NCI-H2171 treated with DMSO at 0.1 percent for 48 hours (cell line): ENCODE measurements around the gene TNFRSF25.

Experiments used
- DNase-seq: peaks from one replicate; lab custom pipeline; 2025; lab: John Stamatoyannopoulos, UW

The TNFRSF25 gene, protein sequence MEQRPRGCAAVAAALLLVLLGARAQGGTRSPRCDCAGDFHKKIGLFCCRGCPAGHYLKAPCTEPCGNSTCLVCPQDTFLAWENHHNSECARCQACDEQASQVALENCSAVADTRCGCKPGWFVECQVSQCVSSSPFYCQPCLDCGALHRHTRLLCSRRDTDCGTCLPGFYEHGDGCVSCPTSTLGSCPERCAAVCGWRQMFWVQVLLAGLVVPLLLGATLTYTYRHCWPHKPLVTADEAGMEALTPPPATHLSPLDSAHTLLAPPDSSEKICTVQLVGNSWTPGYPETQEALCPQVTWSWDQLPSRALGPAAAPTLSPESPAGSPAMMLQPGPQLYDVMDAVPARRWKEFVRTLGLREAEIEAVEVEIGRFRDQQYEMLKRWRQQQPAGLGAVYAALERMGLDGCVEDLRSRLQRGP

GRCh38 chr1:6466023-6466422 is at the start of gene TNFRSF25:
TSS of gene TNFRSF25 (minus strand) at chr1:6466173. CDS start at chr1:6466107, 66 bp downstream.
- no peak for DNase-seq

GRCh38 chr1:6515771-6516170 is 49.8 kb upstream of the TNFRSF25 start:
- DNase-seq = no peak

DNA sequence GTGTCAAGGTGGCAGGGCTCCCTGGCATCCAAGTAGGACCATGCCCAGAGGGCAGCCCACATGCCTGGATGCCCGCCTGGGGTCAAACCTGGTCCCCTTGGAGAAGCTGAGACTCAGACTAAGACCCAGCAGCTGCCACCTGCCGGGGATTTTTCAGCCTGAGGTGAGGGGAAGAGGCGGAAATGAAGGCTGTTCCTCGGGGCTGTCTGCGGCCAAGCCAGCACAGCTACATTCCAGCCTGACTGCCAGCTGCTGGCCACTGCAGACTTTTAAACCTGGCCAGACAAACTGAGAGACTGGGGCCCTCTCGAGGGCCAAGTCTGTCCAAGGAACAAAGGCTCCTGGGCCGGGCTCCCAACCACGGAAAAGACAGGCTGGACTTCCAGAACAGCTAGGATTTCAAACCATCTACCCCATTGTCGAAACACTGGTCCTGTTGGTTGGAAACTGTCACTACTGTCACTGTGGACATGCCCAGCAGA is 47.4 kb upstream of the TNFRSF25 start:
- no peak for DNase-seq

GRCh38 chr1:6512908-6513280 is 46.9 kb upstream of the TNFRSF25 start:
- DNase-seq = no peak

GRCh38 chr1:6512245-6512907 is 46.4 kb upstream of the TNFRSF25 start:
- DNase-seq = no peak

DNA sequence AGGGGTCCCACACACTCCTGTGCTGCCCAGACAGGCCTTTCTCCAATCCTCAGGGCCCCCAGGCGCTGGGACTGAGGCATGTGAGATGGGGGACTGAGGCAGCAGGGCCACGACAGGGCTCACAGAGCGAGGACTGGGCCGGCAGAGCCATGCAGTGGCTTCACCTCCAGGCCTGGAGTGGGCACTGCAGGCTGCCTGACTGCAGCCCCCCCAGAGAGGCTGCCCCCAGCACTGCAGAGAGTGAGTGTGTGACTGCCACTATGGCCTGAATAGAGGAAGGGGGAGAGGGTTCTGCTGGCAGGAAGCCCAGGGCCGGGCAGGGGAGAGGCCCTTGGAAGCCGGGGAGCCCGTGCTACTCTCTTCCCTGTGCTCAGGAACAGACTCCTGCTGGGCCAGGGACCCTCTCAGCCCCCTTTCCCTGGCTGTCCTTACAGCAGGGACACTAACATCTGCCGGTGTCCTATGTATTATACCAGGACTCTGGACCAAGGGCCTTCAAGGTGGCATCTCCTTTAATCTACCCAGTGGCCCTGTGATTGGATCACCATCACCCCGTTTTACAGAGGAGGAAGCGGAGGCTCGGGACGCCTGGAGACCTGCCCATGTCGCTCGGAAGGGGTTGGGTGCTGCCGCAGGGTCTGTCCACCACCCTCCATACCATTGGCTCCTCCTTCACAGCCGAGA is 45.7 kb upstream of the TNFRSF25 start:
- no peak for DNase-seq

DNA sequence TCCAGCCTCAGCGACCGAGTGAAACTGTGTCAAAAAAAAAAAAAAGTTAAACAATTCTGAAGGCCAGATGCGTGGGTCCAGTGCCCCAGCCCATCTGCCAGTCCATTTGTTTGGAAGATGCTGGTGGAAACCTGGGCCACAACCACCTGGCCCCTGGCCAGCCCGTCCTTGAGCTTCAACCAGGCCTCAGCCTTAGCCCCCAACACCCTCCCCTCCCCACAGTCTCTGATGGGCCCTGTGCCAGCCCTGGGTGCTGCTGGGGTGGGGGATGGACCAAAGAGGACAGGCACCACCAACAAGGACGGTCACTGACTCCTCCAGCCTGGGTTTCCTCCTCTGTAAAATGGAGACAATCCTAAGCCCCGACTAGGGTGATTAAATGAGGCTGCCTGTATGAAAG is 45.1 kb upstream of the TNFRSF25 start:
- DNase-seq = no peak

DNA sequence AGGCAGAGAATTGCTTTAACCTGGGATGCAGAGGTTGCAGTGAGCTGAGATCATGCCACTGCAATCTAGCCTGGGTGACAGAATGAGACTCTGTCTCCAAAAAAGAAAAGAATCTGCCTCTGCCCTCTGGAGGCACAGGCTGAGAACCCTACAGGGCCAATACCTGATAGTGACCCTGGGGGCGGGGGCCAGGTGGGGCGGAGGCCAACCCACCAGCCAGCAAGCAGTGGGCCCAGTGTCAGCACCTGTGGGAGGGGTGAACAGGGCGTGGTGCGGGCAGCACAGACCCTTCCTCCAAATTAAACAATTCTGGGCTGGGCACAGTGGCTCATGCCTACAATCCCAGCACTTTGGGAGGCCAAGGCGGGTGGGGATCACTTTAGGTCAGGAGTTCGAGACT is 44.5 kb upstream of the TNFRSF25 start:
- no peak for DNase-seq

DNA sequence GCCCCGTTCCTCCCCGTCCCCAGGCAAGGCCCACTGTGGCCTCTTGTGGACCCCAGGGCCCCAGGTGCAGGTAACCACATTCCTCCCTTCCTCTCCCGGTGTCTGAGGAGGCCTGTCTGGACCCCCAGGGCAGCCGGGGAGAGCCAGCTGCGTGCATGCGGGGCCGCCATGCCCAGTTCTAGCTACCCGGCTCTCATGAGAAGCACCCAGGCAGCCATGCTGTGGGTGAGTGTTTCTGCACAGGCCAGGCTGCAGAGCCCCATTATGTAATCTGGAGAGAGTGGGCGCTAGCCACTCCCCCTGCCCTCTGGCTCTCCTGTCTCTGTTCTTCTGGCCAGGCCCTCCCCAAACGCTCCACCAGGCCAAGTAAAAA is 43.9 kb upstream of the TNFRSF25 start:
- no peak for DNase-seq

DNA sequence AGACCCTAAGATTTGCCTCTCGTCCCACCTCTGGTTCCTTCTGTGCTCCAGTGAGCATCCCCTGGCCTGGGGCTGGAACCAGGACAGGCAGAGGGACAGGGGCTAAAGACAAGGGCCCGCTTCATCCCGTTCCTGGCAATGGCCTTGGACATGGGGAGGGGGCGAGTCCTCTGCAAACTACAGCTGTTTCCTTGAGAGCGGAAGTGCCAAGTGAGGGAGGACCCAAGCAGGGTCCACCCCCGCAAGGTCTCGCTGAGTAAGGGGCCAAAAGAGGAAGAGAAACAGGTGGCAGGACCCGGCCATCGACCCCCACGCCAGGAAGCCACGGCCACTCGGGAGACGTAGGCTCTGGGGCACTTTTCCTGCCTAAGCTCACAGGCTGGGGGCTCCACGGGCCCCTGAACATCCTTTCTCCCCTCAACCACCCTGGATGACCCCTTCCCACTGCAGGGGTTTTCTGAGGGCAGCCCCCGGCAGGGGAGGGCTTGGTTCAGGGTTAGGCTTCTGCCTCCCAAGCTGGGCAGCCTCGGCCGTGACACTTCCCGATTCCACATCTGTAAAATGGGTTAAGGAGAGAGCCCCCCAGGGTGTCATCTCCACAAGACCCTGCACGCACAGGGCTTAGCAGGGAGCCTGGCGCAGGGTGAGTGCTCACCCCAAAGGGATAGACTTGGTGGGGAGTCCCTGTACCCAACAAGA is 43.4 kb upstream of the TNFRSF25 start:
- DNase-seq = no peak

DNA sequence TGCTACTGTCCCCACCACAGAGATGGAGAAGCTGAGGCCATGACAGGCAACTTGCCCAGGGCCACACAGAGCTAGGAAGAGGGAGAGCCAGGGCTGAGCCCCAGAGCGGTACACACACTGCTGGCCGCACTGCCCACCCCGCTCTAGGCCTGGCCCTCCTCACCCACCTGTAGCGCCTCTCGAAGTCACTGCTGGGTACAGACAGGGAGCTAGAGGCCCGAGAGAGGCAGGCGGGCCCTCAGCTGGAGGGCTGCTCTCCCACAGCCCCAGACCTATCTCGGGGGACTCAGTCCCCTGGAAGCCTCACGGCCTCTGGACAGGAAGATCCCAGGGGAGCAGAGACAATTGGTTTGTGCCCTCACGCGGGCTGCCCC is 42.8 kb upstream of the TNFRSF25 start:
- DNase-seq = no peak

- no peak for DNase-seq
Measured at GRCh38 chr1:6508154-6508815, 42.3 kb upstream of the TNFRSF25 start.

GRCh38 chr1:6507461-6507911 is 41.5 kb upstream of the TNFRSF25 start:
- DNase-seq = no peak

- DNase-seq = no peak
Measured at GRCh38 chr1:6507037-6507428, 41.1 kb upstream of the TNFRSF25 start.

- no peak for DNase-seq
Measured at GRCh38 chr1:6506210-6507036, 40.5 kb upstream of the TNFRSF25 start.

DNA sequence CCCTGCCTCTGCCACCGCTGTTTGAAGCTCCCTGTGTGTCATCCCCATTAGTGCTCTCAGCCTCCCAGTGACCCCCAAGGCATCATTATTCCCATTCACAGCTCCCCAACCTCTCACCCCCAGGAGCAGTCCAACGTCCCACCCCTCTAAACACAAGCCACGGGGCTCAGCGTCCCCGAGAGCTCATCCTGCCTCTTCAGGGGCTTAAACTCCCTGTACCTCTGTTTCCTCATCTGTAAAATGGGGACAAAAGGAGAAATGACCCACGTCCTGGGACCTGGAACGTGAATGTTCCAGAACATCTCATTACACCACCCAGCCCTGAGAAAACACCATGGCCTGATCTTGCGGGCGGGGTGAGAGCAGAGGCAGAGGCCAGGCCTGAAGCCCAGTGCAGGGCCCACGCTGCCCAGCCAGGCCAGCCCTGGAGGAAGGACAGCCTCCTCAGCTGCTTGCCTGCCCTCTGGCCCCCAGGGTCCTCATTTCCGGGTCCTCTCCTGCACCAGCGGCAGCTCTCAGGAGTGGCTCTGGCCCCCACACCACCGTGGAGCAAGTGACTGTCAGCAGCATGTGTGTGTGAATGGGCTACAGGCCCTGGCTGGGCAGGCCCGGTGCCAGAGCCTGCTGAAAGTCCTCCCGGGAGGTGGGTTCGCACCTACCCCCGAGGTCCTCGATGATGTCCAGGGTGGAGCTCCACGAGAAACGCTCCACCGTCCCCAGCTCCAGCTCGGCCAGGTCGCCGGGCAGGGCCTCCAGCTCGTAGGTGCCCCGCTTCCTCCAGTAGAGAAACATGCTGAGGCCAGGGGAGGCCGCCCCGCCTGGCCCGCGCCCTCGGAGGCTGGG is 39.6 kb upstream of the TNFRSF25 start:
- no peak for DNase-seq

GRCh38 chr1:6504887-6505286 is 38.9 kb upstream of the TNFRSF25 start:
- DNase-seq = no peak

DNA sequence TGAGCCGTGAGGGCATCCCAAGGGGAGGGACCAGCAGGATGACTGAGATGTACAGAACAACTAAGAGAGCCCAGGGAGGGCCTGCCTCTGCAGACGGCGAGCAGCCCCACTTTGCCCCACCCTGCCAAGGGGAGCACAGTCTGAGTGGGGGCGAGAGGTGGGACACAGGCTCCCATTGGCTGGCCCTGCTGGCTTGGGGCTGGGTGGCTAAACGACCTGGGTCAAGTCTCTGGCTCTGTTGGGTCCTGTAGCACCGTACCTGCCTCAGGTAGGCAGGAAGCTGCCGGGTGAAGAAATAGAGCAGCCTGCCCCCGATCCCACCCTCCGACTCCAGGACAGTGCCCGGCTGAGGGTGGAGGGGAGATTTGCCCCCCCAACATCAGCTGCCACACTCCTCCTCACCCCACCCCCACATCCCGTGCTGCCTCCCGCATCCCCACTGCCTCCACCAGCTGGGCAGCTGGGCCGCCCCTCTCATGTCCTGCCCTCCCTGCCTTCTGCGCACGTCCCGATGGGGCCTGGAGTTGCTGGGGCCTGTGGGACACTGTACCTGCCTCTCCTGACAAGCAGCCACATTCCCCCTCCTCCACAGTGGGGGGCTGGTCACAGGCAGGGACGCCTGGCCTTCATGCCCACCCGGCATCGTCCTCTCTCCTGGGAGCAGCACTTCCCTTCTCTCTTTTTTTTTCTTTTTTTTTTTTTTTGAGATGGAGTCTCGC is 38.1 kb upstream of the TNFRSF25 start:
- no peak for DNase-seq
